GM23338 (cell line): ENCODE results near the gene HEYL. TPM values are rescaled to one million over a fixed set of nuclear protein-coding genes. Genes with fewer than 3 reads are reported as not detected.

Experiments
- ATAC-seq: fragments of 200-7000 bp; cut with Tn5 transposase; 3 replicates; pipeline ENCODE4 v1.9.1; 2020
- DNase-seq: peaks from one replicate; pipeline ENCODE4 v3.0.0-alpha.2; 2015; ENCODE audit warnings: low spot score
- H2AFZ ChIP-seq: fragments of 200-600 bp; sonication (generic); 2 replicates; pipeline ENCODE4 v1.8.0; 2016; ENCODE audit warnings: antibody characterized with exemption, mild to moderate bottlenecking, moderate library complexity
- H3F3A ChIP-seq: fragments of 200-600 bp; sonication (generic); replicated peaks from 2 replicates; pipeline ENCODE4 v1.8.0; 2017; ENCODE audit warnings: antibody characterized with exemption, mixed run types, low read depth
- H3K27ac ChIP-seq: fragments of 200-600 bp; sonication (generic); 2 replicates; pipeline ENCODE4 v1.6.1; 2016; ENCODE audit warnings: low read depth
- H3K27me3 ChIP-seq: fragments of 200-600 bp; sonication (generic); 2 replicates; pipeline ENCODE4 v1.8.0; 2016; ENCODE audit warnings: mild to moderate bottlenecking, mixed run types, moderate library complexity; ENCODE audit not compliant: insufficient read depth
- H3K36me3 ChIP-seq: fragments of 200-600 bp; sonication (generic); 2 replicates; pipeline ENCODE4 v1.8.0; 2016; ENCODE audit warnings: mild to moderate bottlenecking; ENCODE audit not compliant: insufficient read depth
- H3K4me1 ChIP-seq: fragments of 200-600 bp; sonication (generic); 2 replicates; pipeline ENCODE4 v1.8.0; 2016; ENCODE audit warnings: mild to moderate bottlenecking, moderate library complexity; ENCODE audit not compliant: insufficient read depth
- H3K4me2 ChIP-seq: fragments of 200-600 bp; sonication (generic); 2 replicates; pipeline ENCODE4 v1.7.1; 2017; ENCODE audit warnings: mixed run types
- H3K4me3 ChIP-seq: fragments of 200-600 bp; sonication (generic); 2 replicates; pipeline ENCODE4 v1.6.1; 2016; ENCODE audit warnings: mixed run types
- H3K79me2 ChIP-seq: fragments of 200-600 bp; sonication (generic); replicated peaks from 2 replicates; pipeline ENCODE4 v1.8.0; 2017; ENCODE audit warnings: mild to moderate bottlenecking; ENCODE audit not compliant: insufficient read depth
- H3K9me2 ChIP-seq: fragments of 200-600 bp; sonication (generic); 2 replicates; pipeline ENCODE4 v1.8.0; 2017; ENCODE audit not compliant: insufficient read depth
- H4K20me1 ChIP-seq: fragments of 200-600 bp; sonication (generic); replicated peaks from 2 replicates; pipeline ENCODE4 v1.8.0; 2017; ENCODE audit warnings: mild to moderate bottlenecking; ENCODE audit not compliant: insufficient read depth
- H3K27ac Mint-ChIP-seq: 2 replicates; pipeline ENCODE4 v1.8.0; 2020; ENCODE audit warnings: inconsistent platforms, mild to moderate bottlenecking, moderate library complexity, mixed read lengths
- H3K27me3 Mint-ChIP-seq: 3 replicates; pipeline ENCODE4 v1.8.0; 2022; ENCODE audit warnings: low read depth, mild to moderate bottlenecking, moderate library complexity, mixed read lengths, inconsistent platforms; ENCODE audit not compliant: insufficient read depth, poor library complexity
- H3K36me3 Mint-ChIP-seq: 3 replicates; pipeline ENCODE4 v1.8.0; 2021; ENCODE audit warnings: low read depth, mild to moderate bottlenecking, inconsistent platforms, moderate library complexity, mixed read lengths
- H3K4me1 Mint-ChIP-seq: 3 replicates; pipeline ENCODE4 v1.8.0; 2020; ENCODE audit warnings: mild to moderate bottlenecking, inconsistent platforms, mixed read lengths
- H3K4me3 Mint-ChIP-seq: 3 replicates; pipeline ENCODE4 v1.8.0; 2021; ENCODE audit warnings: moderate library complexity, mild to moderate bottlenecking, inconsistent platforms, mixed read lengths
- H3K9me3 Mint-ChIP-seq: 3 replicates; pipeline ENCODE4 v1.8.0; 2020; ENCODE audit warnings: moderate library complexity, mild to moderate bottlenecking, inconsistent platforms, mixed read lengths
- CREB1 ChIP-seq: fragments of 250-450 bp; sonication (Bioruptor Pico); IDR thresholded peaks from 2 replicates; pipeline ENCODE4 v1.5.0; 2020; ENCODE audit warnings: low read depth, mild to moderate bottlenecking, moderate library complexity
- CTCF ChIP-seq, 2 experiments: fragments of 200-600 bp in 1 of 2; sonication (generic) in 1 of 2; conservative IDR thresholded peaks; 2 replicates each; pipeline versions ENCODE4 v1.5.1 to v1.6.1; 2016 to 2017; ENCODE audit warnings: antibody characterized with exemption in 2 of 2, low read depth in 2 of 2, mild to moderate bottlenecking in 2 of 2, moderate library complexity in 1 of 2
- ETS1 ChIP-seq: IDR thresholded peaks from 2 replicates; pipeline ENCODE4 v1.6.1; 2016; ENCODE audit warnings: antibody characterized with exemption
- EZH2 ChIP-seq: fragments of 200-600 bp; sonication (generic); IDR thresholded peaks from one replicate; pipeline ENCODE4 v1.8.0; 2017; ENCODE audit warnings: antibody characterized with exemption, mild to moderate bottlenecking, low read depth; ENCODE audit not compliant: unreplicated experiment
- EZH2phosphoT487 ChIP-seq: fragments of 200-600 bp; sonication (generic); IDR thresholded peaks from one replicate; pipeline ENCODE4 v1.8.1; 2018; ENCODE audit warnings: antibody characterized with exemption; ENCODE audit not compliant: unreplicated experiment
- JUNB ChIP-seq: IDR thresholded peaks from one replicate; pipeline ENCODE4 v1.6.1; 2016; ENCODE audit warnings: antibody characterized with exemption; ENCODE audit not compliant: unreplicated experiment
- NANOG ChIP-seq: IDR thresholded peaks from 2 replicates; pipeline ENCODE4 v1.6.1; 2016; ENCODE audit warnings: antibody characterized with exemption, borderline replicate concordance
- POLR2AphosphoS5 ChIP-seq: IDR thresholded peaks from 2 replicates; pipeline ENCODE4 v1.6.1; 2016; ENCODE audit warnings: antibody characterized with exemption, low read depth
- REST ChIP-seq: IDR thresholded peaks from one replicate; pipeline ENCODE4 v1.6.1; 2018; ENCODE audit warnings: antibody characterized with exemption; ENCODE audit not compliant: unreplicated experiment
- ZNF114 ChIP-seq: fragments of 250-450 bp; sonication (Bioruptor Pico); IDR thresholded peaks from 2 replicates; pipeline ENCODE4 v1.5.0; 2020; ENCODE audit warnings: mild to moderate bottlenecking, moderate library complexity
- ZNF331 ChIP-seq: fragments of 250-450 bp; sonication (Bioruptor Pico); IDR thresholded peaks from 2 replicates; pipeline ENCODE4 v1.5.0; 2020; ENCODE audit warnings: low read depth, mild to moderate bottlenecking, moderate library complexity
- polyA plus RNA-seq: library from polyadenylated mRNA; unstranded; fragments of >200 nt; fragmentation: Nextera tagmentation; extraction: Ambion mirVana; gene quantifications from 2 replicates; pipeline ENCODE4 v1.2.1, GENCODE V29; 2016
- total RNA-seq: library from RNA; depleted of rRNA; stranded (reverse); fragments of >200 nt; shearing (Covaris generic); gene quantifications from 2 replicates; pipeline ENCODE4 v1.2.3, GENCODE V29; 2014

The HEYL gene
- total and polyA plus RNA-seq, 2 experiments from 2014 or later = 1.6 to 4.5 TPM

- TF ChIP-seq REST = no peak
- TF ChIP-seq JUNB = no peak
- TF ChIP-seq CREB1 (CRISPR knock-in tag) = no peak
- TF ChIP-seq POLR2AphosphoS5 = no peak
- TF ChIP-seq ZNF114 (CRISPR knock-in tag) = no peak
- TF ChIP-seq EZH2 = no peak
- TF ChIP-seq ETS1 = no peak
- no peak for TF ChIP-seq CTCF (conservative IDR thresholded peaks at IDR 0.05; ENCODE audit: low read depth in 2 of 2)
- no peak for TF ChIP-seq ZNF331 (CRISPR knock-in tag)
- no peaks in the 10 kb centered on the region for H3K27me3 ChIP-seq
- H3K27ac ChIP-seq = no peak overlapping the region
- no peaks in the 10 kb centered on the region for H3K4me1 ChIP-seq
- Mint-ChIP-seq H3K9me3 (peaks cover 2% of the 10 kb centered on the region; the same call in 1 of the 3 replicates), H3K27ac (no peak overlapping the region), H3K4me3 (no peak overlapping the region), H3K27me3 (peaks cover 23% of the 10 kb centered on the region), H3K36me3 (no peaks in the 10 kb centered on the region; the same call in 2 of the 3 replicates), H3K4me1 (no peaks in the 10 kb centered on the region)
- no peaks in the 10 kb centered on the region for H4K20me1 ChIP-seq
- no peak overlapping the region for H3K4me3 ChIP-seq
- no peak for ATAC-seq
- H3K9me2 ChIP-seq = no peaks in the 10 kb centered on the region
- no peaks in the 10 kb centered on the region for H3F3A ChIP-seq
- no peak overlapping the region for H3K4me2 ChIP-seq
- no peak for DNase-seq
- no peak overlapping the region for H2AFZ ChIP-seq
- H3K79me2 ChIP-seq = no peaks in the 10 kb centered on the region
- no peaks in the 10 kb centered on the region for H3K36me3 ChIP-seq
Measured at GRCh38 chr1:39623053-39623452, 16.4 kb downstream of the HEYL start.

GRCh38 chr1:39622427-39622826 is 17.0 kb downstream of the HEYL start:
- H3K9me2 ChIP-seq = no peaks in the 10 kb centered on the region
- Mint-ChIP-seq H3K4me3 (no peak overlapping the region), H3K27ac (no peak overlapping the region), H3K9me3 (peaks cover 2% of the 10 kb centered on the region; the same call in 1 of the 3 replicates), H3K27me3 (peaks cover 23% of the 10 kb centered on the region), H3K4me1 (no peaks in the 10 kb centered on the region), H3K36me3 (no peaks in the 10 kb centered on the region; the same call in 2 of the 3 replicates)
- no peaks in the 10 kb centered on the region for H3K79me2 ChIP-seq
- no peak overlapping the region for H3K4me2 ChIP-seq
- no peaks in the 10 kb centered on the region for H4K20me1 ChIP-seq
- H2AFZ ChIP-seq = no peak overlapping the region
- H3K27me3 ChIP-seq = no peaks in the 10 kb centered on the region
- no peaks in the 10 kb centered on the region for H3K4me1 ChIP-seq
- no peak overlapping the region for H3K4me3 ChIP-seq
- no peak for ATAC-seq
- H3K27ac ChIP-seq = no peak overlapping the region
- H3K36me3 ChIP-seq = no peaks in the 10 kb centered on the region
- DNase-seq = no peak
- H3F3A ChIP-seq = no peaks in the 10 kb centered on the region
- TF ChIP-seq REST = no peak
- no peak for TF ChIP-seq CTCF (conservative IDR thresholded peaks at IDR 0.05; ENCODE audit: low read depth in 2 of 2)
- no peak for TF ChIP-seq NANOG
- no peak for TF ChIP-seq EZH2phosphoT487
- TF ChIP-seq CREB1 (CRISPR knock-in tag) = no peak
- TF ChIP-seq ZNF114 (CRISPR knock-in tag) = no peak
